Heart left ventricle (tissue), 13 donors: ENCODE measurements around the gene GRK5.

Source experiments
- POLR2A ChIP-seq, 2 donors: fragments of 450-650 bp; IDR thresholded peaks; one replicate each; pipeline ENCODE4 v1.6.1; 2017; ENCODE audit warnings: antibody characterized with exemption in 2 of 2, mild to moderate bottlenecking in 2 of 2, moderate library complexity in 2 of 2
- TF ChIP-seq, protein P1 (sequence below), 12 donors: fragments of 200-600 bp; sonication (generic) in 4 of 12; IDR thresholded peaks; one replicate each; pipeline versions ENCODE4 v1.5.0 to v1.8.0; 2018 to 2022; ENCODE audit warnings: antibody characterized with exemption in 12 of 12, mild to moderate bottlenecking in 5 of 12
- donor health status: ischemic (EF 13 %, LVEDD 7.1; RV severe dilation, severe dysfunction).
- donor health status: DM: no; HTN: yes; CAD: no.
- donor health status: DM: no; HTN: no; CAD: no.
- donor health status: ischemic (EF 25% LVEDD 6.9; RV normal size, moderate dysfunction).
- donor health status: ischemic (EF 25% LVEDD 5.7; RV mildly dilated, moderate dysfunction).
- donor health status: ischemic (EF 35%, LVEDD 5.7; RV mildly dilated, moderate dysfunction).
- donor health status: nonischemic (EF 11% LVEDD 7.7; RV severe dilation, severe dysfunction).
- donor health status: DM: yes; HTN: yes; CAD: no.
- donor health status: PGD.
- donor health status: ischemic (EF 29% LVEDD 5.4; RV normal size, mild dysfunction).
- donor health status: nonischemic (EF 23%, LVEDD 6.1; RV moderate dilation, normal function).

GRCh38 chr10:119364645-119365600, 157.6 kb downstream of the GRK5 start:
- no peak for TF ChIP-seq POLR2A (IDR thresholded peaks at IDR 0.05)
- TF ChIP-seq, protein P1, sequence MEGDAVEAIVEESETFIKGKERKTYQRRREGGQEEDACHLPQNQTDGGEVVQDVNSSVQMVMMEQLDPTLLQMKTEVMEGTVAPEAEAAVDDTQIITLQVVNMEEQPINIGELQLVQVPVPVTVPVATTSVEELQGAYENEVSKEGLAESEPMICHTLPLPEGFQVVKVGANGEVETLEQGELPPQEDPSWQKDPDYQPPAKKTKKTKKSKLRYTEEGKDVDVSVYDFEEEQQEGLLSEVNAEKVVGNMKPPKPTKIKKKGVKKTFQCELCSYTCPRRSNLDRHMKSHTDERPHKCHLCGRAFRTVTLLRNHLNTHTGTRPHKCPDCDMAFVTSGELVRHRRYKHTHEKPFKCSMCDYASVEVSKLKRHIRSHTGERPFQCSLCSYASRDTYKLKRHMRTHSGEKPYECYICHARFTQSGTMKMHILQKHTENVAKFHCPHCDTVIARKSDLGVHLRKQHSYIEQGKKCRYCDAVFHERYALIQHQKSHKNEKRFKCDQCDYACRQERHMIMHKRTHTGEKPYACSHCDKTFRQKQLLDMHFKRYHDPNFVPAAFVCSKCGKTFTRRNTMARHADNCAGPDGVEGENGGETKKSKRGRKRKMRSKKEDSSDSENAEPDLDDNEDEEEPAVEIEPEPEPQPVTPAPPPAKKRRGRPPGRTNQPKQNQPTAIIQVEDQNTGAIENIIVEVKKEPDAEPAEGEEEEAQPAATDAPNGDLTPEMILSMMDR (IDR thresholded peaks at IDR 0.05) = no peak
